H1 (cell line): ENCODE data around the gene LIPG.

Source experiments
- CBX5 ChIP-seq: fragments of 300-800, 300-1000 bp; sonication (generic); IDR thresholded peaks from 2 replicates; pipeline ENCODE4 v1.7.1; 2016; ENCODE audit warnings: antibody characterized with exemption, low read length, low read depth
- CREB1 ChIP-seq: IDR thresholded peaks from 2 replicates; pipeline ENCODE4 v1.6.1; 2012; ENCODE audit warnings: inconsistent platforms
- FOSL1 ChIP-seq: IDR thresholded peaks from 2 replicates; pipeline ENCODE4 v1.6.1; 2011; ENCODE audit warnings: mild to moderate bottlenecking, low read depth, low read length, moderate library complexity; ENCODE audit not compliant: insufficient read depth
- JUN ChIP-seq: IDR thresholded peaks from 2 replicates; pipeline ENCODE4 v1.6.1; 2011; ENCODE audit warnings: low read depth, mild to moderate bottlenecking, improper control_type of control experiment, low read length
- NANOG ChIP-seq: IDR thresholded peaks from 2 replicates; pipeline ENCODE4 v1.6.1; 2011; ENCODE audit warnings: low read length, low read depth, mild to moderate bottlenecking, inconsistent platforms; ENCODE audit not compliant: insufficient read depth, poor library complexity, severe bottlenecking
- POLR2A ChIP-seq, 2 experiments: IDR thresholded peaks; 1 replicate in 1 of 2; 2 replicates in 1 of 2; pipeline ENCODE4 v1.6.1; 2011; ENCODE audit warnings: low read depth in 2 of 2, low read length in 2 of 2, mild to moderate bottlenecking in 2 of 2; ENCODE audit errors: control extremely low read depth in 1 of 2
- RAD21 ChIP-seq, 2 experiments: IDR thresholded peaks in 1 of 2; conservative IDR thresholded peaks in 1 of 2; 2 replicates each; pipeline ENCODE4 v1.6.1; 2011; ENCODE audit warnings: low read depth in 2 of 2, low read length in 2 of 2, improper control_type of control experiment in 1 of 2, inconsistent platforms in 1 of 2, mild to moderate bottlenecking in 1 of 2, moderate library complexity in 1 of 2
- RXRA ChIP-seq: IDR thresholded peaks from 2 replicates; pipeline ENCODE4 v1.6.1; 2011; ENCODE audit warnings: low read depth, mild to moderate bottlenecking, low read length, moderate library complexity; ENCODE audit not compliant: insufficient read depth
- TCF12 ChIP-seq: IDR thresholded peaks from 2 replicates; pipeline ENCODE4 v1.6.1; 2011; ENCODE audit warnings: low read depth, mild to moderate bottlenecking, low read length
- TF ChIP-seq, protein P1 (sequence below), 3 experiments: IDR thresholded peaks; 1 replicate in 2 of 3; 2 replicates in 1 of 3; pipeline versions ENCODE4 v1.5.1 to v1.6.1; 2011; ENCODE audit warnings: low read length in 3 of 3, mild to moderate bottlenecking in 3 of 3, inconsistent platforms in 2 of 3, low read depth in 1 of 3, moderate library complexity in 1 of 3; ENCODE audit not compliant: insufficient read depth in 1 of 3; ENCODE audit errors: control extremely low read depth in 1 of 3
- TF ChIP-seq, protein P2 (sequence below): IDR thresholded peaks from 2 replicates; pipeline ENCODE4 v1.6.1; 2012; ENCODE audit warnings: inconsistent platforms

DNA sequence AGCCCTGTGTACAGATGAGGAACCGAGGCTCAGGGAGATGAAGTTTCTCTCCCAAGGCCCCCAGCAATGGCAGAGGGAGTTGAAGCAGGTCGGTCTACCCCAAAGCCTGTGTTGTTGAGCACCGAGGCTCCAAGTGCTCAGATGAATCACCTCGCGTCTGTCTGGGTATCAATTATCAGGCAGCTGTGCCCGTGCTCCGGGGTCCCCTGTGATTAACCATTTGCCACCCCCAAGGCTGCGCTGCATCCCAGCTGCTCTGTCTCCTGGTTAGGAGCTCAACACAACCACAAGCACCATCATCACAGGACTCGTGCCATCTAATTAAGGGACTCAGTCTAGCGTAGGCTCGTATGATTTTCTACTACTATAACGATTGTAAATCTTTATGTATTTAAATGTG, 27.1 kb downstream of the LIPG start:
- TF ChIP-seq RXRA (no peak), POLR2A (IDR thresholded peaks at IDR 0.05; ENCODE audit: control extremely low read depth in 1 of 2, low read depth in 2 of 2, low read length in 2 of 2) (no peak), TCF12 (no peak), JUN (no peak), RAD21 (IDR thresholded peaks at IDR 0.05 in 1 of 2, conservative IDR thresholded peaks at IDR 0.05 in 1 of 2; ENCODE audit: low read depth in 2 of 2, low read length in 2 of 2) (no peak), CBX5 (no peak), NANOG (no peak), FOSL1 (no peak), CREB1 (no peak)
- TF ChIP-seq, protein P1, sequence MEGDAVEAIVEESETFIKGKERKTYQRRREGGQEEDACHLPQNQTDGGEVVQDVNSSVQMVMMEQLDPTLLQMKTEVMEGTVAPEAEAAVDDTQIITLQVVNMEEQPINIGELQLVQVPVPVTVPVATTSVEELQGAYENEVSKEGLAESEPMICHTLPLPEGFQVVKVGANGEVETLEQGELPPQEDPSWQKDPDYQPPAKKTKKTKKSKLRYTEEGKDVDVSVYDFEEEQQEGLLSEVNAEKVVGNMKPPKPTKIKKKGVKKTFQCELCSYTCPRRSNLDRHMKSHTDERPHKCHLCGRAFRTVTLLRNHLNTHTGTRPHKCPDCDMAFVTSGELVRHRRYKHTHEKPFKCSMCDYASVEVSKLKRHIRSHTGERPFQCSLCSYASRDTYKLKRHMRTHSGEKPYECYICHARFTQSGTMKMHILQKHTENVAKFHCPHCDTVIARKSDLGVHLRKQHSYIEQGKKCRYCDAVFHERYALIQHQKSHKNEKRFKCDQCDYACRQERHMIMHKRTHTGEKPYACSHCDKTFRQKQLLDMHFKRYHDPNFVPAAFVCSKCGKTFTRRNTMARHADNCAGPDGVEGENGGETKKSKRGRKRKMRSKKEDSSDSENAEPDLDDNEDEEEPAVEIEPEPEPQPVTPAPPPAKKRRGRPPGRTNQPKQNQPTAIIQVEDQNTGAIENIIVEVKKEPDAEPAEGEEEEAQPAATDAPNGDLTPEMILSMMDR (IDR thresholded peaks at IDR 0.05; ENCODE audit: control extremely low read depth in 1 of 3, insufficient read depth in 1 of 3, low read depth in 1 of 3, low read length in 3 of 3): no peak
- TF ChIP-seq, protein P2, sequence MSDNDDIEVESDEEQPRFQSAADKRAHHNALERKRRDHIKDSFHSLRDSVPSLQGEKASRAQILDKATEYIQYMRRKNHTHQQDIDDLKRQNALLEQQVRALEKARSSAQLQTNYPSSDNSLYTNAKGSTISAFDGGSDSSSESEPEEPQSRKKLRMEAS: no peak
